Measurements from ENCODE around the gene AMER3. TPM values are rescaled to one million over a fixed set of nuclear protein-coding genes. Genes with fewer than 3 reads are reported as not detected.
"Not testable (repeated sequence)": the region's sequence is repeated elsewhere in the genome, so short reads cannot be mapped to it uniquely, and the experiment has no call there.

Gene AMER3, protein sequence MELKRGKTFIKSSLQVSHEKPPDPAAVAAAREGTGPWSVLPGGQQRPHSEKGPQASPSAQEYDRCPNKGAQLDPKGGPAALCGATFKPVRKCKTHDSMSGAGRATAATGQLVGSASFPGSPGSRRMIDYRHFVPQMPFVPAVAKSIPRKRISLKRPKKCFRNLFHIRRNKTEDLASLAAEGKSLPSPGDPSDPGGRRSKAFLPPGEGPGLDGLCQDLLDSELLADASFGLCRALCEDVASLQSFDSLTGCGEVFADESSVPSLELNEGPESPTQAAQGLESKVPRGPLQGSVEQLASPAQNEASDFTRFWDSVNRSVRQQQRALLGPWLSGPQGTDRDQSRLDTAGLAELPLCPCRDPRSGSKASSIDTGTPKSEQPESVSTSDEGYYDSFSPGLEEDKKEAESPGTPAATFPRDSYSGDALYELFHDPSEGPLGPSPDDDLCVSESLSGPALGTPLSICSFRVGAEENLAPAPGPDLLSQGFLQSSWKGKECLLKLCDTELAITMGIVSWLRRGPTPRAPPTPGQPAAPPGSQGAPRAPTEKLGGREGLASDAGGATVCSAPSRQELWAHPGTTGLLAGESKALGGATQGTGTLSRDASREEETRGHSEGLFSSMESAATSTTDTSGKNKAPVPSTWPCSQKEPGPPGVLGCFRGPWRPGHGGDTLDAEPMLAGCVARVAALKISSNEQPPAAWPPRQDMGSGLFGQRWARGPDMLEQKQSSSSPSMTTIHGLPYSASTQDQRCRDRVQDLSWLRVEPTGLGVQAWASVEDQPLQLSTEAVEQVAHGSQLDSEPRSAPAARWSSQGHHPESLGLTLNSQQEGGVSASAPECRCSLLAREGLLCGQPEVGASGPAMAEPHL
- not detected in 2 replicates for total RNA-seq (2021)
- Bru-seq, nascent RNA, result not detected
- BruChase-seq, experiment 1, labeled RNA remaining after a 2-hour chase, result not detected
- not detected for BruChase-seq, experiment 2, labeled RNA remaining after a 6-hour chase
- long read RNA-seq, result 0 reads

DNA sequence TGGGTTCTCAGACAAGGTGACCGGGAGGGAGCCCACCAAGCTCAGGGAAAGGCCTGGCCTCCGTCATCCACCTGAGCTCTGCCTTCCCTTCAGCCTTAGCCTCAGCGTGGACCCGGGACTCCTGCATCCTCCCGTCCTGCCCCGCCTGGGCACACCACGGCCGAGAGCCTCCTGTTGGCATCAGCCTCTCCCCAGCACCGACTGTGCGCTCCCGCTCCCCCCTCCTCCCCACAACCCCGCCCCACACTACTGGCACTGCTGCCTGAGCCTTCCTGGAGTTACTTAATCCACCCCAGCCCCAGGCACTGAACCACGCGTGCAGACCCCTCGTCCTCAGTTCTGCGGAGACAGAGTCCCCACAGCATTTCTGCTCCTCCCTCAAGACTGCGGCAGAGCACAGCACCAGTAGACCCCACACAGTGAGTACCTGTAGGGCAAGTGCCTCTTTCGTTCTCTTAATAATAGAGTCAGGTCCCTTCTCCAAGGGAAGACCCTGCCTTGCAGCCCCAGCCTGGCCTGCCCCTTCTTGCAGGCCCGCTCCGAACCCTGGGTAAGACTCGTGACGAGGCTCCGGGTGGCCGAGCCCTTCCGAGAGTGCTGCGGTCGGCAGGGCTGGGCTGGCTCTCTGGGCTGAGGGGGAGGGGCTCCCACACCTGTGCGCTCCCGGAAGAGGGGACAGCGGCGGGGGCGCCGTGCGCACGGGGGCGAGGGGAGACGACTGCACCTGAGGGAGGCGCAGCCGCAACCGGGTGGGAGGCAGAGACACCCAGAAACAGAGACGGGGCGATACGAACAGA lies at the start of gene AMER3:
Gene AMER3, plus strand, starts transcription at position 285 of the 797 bp plus-strand sequence. CDS start 6,533 bp downstream, outside the sequence.
- intact Hi-C loops (cut with micrococcal nuclease; ENCODE audit: unreplicated experiment), result no loop called here
- BruUV-seq (replicated peaks), result no TSS peak
- Histone ChIP-seq H3K9me3 (ENCODE audit: low read depth, low read length, poor library complexity, severe bottlenecking) (no peaks in the 10 kb centered on the region), H3K27me3 (replicated peaks; ENCODE audit: insufficient read depth, low read depth, low read length, poor library complexity) (peaks cover 71% of the 10 kb centered on the region), H3K36me3 (ENCODE audit: insufficient read depth, low read length, poor library complexity, severe bottlenecking) (no peaks in the 10 kb centered on the region), H3K4me3 (ENCODE audit: low read depth, low read length, poor library complexity, severe bottlenecking) (no peak within 1 kb of the TSS), H3K27ac (ENCODE audit: low read depth, low read length, poor library complexity, severe bottlenecking) (no peak within 1 kb of the TSS), H3K4me1 (ENCODE audit: insufficient read depth, low read length, poor library complexity, severe bottlenecking) (no peaks in the 10 kb centered on the region)
- TF ChIP-seq EZH2 (IDR thresholded peaks at IDR 0.05; ENCODE audit: borderline replicate concordance, low read depth, low read length, poor library complexity, severe bottlenecking), result no peak
- TF ChIP-seq, protein P1, sequence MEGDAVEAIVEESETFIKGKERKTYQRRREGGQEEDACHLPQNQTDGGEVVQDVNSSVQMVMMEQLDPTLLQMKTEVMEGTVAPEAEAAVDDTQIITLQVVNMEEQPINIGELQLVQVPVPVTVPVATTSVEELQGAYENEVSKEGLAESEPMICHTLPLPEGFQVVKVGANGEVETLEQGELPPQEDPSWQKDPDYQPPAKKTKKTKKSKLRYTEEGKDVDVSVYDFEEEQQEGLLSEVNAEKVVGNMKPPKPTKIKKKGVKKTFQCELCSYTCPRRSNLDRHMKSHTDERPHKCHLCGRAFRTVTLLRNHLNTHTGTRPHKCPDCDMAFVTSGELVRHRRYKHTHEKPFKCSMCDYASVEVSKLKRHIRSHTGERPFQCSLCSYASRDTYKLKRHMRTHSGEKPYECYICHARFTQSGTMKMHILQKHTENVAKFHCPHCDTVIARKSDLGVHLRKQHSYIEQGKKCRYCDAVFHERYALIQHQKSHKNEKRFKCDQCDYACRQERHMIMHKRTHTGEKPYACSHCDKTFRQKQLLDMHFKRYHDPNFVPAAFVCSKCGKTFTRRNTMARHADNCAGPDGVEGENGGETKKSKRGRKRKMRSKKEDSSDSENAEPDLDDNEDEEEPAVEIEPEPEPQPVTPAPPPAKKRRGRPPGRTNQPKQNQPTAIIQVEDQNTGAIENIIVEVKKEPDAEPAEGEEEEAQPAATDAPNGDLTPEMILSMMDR (conservative IDR thresholded peaks at IDR 0.05; ENCODE audit: low read depth, low read length), result no peak
- CTCF ChIA-PET, result no interaction called here
- no peak for DNase-seq (ENCODE audit: low spot score)
- POLR2A ChIA-PET (ENCODE audit: low non-redundant PET), result no interaction called here

DNA sequence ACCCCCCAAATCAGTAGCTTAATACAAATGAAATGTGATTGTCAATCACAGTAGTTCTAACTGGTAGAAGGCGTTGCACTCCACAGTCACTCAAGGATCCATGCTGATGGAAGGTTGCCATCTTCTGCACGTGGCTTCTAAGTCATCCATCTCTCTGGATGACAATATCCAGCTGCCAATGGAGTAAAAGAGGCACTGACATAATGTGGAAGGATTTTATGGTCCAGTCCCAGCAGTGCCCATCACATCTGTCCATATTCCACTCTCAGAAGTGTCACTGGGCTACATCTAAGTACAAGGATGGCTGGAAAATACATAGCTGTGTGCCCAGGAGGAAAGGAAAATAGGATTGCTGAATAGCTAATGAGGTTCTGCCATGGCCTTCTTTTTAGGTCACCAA lies 40.5 kb upstream of the AMER3 start:
- DNase-seq (ENCODE audit: low spot score); BruUV-seq (replicated peaks); CTCF ChIA-PET; H3K27ac ChIP-seq (ENCODE audit: low read depth, low read length, poor library complexity, severe bottlenecking); H3K4me1 ChIP-seq (ENCODE audit: insufficient read depth, low read length, poor library complexity, severe bottlenecking); POLR2A ChIA-PET (ENCODE audit: low non-redundant PET); H3K9me3 ChIP-seq (ENCODE audit: low read depth, low read length, poor library complexity, severe bottlenecking); H3K4me3 ChIP-seq (ENCODE audit: low read depth, low read length, poor library complexity, severe bottlenecking); H3K36me3 ChIP-seq (ENCODE audit: insufficient read depth, low read length, poor library complexity, severe bottlenecking); H3K27me3 ChIP-seq (replicated peaks; ENCODE audit: insufficient read depth, low read depth, low read length, poor library complexity); intact Hi-C loops (cut with micrococcal nuclease; ENCODE audit: unreplicated experiment): not testable (repeated sequence)

DNA sequence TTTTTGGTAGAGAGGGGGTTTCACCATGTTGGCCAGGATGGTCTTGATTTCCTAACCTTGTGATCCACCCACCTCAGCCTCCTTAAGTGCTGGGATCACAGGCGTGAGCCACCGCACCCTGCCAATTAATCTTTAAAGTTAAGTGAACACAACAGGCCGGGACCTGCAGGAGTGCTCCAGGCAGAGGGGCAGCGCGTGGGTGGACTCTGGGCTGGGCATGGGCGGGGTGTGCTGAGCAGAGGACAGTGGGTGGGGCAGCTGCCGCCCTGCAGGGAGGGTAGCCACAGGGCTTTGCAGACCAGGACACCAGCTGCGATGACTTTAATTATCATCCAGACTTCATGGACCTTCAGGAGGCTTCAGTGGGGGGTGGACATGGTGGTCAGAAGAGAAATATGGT lies 35.3 kb upstream of the AMER3 start:
- CTCF ChIA-PET, result no interaction called here
- Histone ChIP-seq H3K4me3 (ENCODE audit: low read depth, low read length, poor library complexity, severe bottlenecking) (no peak overlapping the region), H3K36me3 (ENCODE audit: insufficient read depth, low read length, poor library complexity, severe bottlenecking) (no peaks in the 10 kb centered on the region), H3K4me1 (ENCODE audit: insufficient read depth, low read length, poor library complexity, severe bottlenecking) (no peaks in the 10 kb centered on the region), H3K27ac (ENCODE audit: low read depth, low read length, poor library complexity, severe bottlenecking) (no peak overlapping the region), H3K9me3 (ENCODE audit: low read depth, low read length, poor library complexity, severe bottlenecking) (no peaks in the 10 kb centered on the region), H3K27me3 (replicated peaks; ENCODE audit: insufficient read depth, low read depth, low read length, poor library complexity) (no peaks in the 10 kb centered on the region)
- TF ChIP-seq, protein P1 (conservative IDR thresholded peaks at IDR 0.05; ENCODE audit: low read depth, low read length), result no peak
- no peak for TF ChIP-seq EZH2 (IDR thresholded peaks at IDR 0.05; ENCODE audit: borderline replicate concordance, low read depth, low read length, poor library complexity, severe bottlenecking)
- POLR2A ChIA-PET (ENCODE audit: low non-redundant PET), result no interaction called here
- intact Hi-C loops (cut with micrococcal nuclease; ENCODE audit: unreplicated experiment), result no loop called here
- no TSS peak for BruUV-seq (replicated peaks)
- no peak for DNase-seq (ENCODE audit: low spot score)
